ENCODE results near the gene TDRD9.
"Not testable (repeated sequence)": the region's sequence is repeated elsewhere in the genome, so short reads cannot be mapped to it uniquely, and the experiment has no call there.

Gene TDRD9

DNA sequence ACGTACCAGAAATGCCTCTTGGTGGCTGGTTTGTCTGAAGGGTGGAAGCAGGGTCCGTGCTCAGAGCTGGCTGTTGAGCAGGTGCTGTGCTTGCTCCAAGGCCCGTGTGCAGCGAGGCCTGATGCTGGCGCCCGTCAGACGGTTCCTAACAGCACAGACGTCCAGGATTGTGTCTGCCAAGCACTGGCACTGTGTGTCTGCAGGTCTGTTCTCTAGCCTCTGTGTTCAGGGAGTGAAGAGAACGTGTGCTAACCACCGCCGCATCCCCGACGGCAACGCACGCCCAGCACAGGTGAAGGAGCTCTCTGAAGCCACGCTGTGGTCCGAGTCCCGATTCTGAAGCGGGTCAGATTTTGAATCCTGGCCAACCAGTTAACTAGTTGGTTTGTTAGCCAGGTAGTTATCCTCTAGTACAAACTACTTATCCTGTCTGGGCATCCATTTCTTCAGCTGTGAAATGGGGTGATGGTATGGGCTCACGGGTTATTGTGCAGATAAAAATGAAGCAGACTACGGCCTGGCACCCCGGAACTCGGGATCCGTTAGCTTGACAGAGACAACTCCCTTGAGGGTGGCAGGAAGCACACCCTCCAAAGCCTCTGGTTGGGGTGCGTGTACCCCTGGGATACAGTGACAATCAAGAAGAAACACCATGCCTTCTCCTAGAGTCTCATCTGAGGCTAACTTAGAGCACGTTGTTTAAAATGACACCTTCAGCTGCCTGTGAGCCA is 18.6 kb upstream of the TDRD9 start:
- H3K79me2 ChIP-seq (ENCODE audit: control insufficient read depth, insufficient read depth, low read length, unreplicated experiment), result peaks cover under 1% of the 10 kb centered on the region
- peaks cover 17% of the 10 kb centered on the region for H3K36me3 ChIP-seq (ENCODE audit: insufficient read depth, low read length)
- H3K27me3 ChIP-seq (ENCODE audit: insufficient read depth, low read length), result no peaks in the 10 kb centered on the region
- no peak overlapping the region for H2AFZ ChIP-seq (ENCODE audit: low read length, unreplicated experiment)
- peaks cover 4% of the 10 kb centered on the region for H3K4me1 ChIP-seq (ENCODE audit: control insufficient read depth, insufficient read depth, low read length, unreplicated experiment)
- H3K4me3 ChIP-seq (ENCODE audit: low read depth, low read length), result no peak overlapping the region
- H3K27ac ChIP-seq (ENCODE audit: low read depth, low read length), result no peak overlapping the region

DNA sequence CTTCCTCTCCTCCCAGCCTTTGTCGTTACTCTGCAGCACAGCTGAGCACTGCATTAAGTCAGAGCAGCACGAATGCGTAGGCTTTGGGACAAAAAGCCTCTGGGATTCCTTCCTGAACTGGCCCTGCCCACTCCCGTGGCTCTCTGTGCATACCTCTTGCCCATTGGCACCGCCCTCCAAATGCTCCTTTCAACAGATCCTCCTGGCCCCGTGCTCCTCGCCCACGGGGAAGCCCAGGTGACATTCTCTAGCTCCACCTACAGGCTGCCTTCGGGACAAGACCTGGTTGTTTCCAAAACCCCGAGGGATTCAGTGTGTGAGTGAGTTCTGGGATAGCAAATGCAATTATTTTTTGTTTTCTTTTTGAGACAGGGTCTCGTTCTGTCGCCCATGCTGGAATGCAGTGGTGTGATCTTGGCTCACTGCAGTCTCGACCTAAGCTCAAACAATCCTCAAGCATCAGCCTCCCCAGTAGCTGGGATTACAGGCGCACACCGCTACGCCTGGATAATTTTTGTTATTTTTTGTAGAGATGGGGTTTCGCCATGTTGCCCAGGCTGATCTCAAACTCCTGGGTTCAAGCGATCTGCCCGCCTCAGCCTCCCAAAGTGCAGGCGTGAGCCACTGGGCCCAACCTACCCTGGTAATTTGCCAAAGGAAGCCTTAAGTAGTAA is 17.9 kb upstream of the TDRD9 start:
- Histone ChIP-seq H3K27ac (ENCODE audit: low read depth, low read length) (no peak overlapping the region), H3K4me3 (ENCODE audit: low read depth, low read length) (no peak overlapping the region), H2AFZ (ENCODE audit: low read length, unreplicated experiment) (no peak overlapping the region), H3K36me3 (ENCODE audit: insufficient read depth, low read length) (peaks cover 20% of the 10 kb centered on the region), H3K27me3 (ENCODE audit: insufficient read depth, low read length) (no peaks in the 10 kb centered on the region), H3K79me2 (ENCODE audit: control insufficient read depth, insufficient read depth, low read length, unreplicated experiment) (peaks cover 3% of the 10 kb centered on the region), H3K4me1 (ENCODE audit: control insufficient read depth, insufficient read depth, low read length, unreplicated experiment) (peaks cover 4% of the 10 kb centered on the region)

- Histone ChIP-seq H2AFZ (ENCODE audit: low read length, unreplicated experiment) (no peak overlapping the region), H3K27ac (ENCODE audit: low read depth, low read length) (no peak overlapping the region), H3K27me3 (ENCODE audit: insufficient read depth, low read length) (no peaks in the 10 kb centered on the region), H3K4me3 (ENCODE audit: low read depth, low read length) (no peak overlapping the region), H3K79me2 (ENCODE audit: control insufficient read depth, insufficient read depth, low read length, unreplicated experiment) (peaks cover 9% of the 10 kb centered on the region), H3K4me1 (ENCODE audit: control insufficient read depth, insufficient read depth, low read length, unreplicated experiment) (peaks cover 4% of the 10 kb centered on the region), H3K36me3 (ENCODE audit: insufficient read depth, low read length) (peaks cover 23% of the 10 kb centered on the region)
These were observed 17.3 kb upstream of the TDRD9 start for GRCh38 chr14:103910984-103911383.

DNA sequence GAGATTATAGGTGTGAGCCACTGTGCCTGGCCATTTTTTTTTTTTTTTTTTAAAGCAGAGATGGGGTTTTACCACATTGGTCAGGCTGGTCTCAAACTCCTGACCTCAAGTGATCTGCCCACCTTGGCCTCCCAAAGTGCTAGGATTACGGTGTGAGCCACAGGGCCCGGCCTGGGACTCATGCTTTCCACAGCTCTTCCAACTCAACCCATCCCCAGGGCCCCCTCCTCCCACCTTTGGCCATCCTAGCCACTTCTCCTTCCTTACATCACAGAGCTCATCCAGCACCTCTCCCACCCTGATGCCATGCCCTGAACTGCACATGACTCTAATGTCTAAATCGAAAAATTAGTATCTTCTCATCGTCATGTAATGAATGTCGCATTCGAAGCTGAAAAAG is 12.6 kb upstream of the TDRD9 start:
- Histone ChIP-seq H3K79me2 (ENCODE audit: control insufficient read depth, insufficient read depth, low read length, unreplicated experiment) (peaks cover 51% of the 10 kb centered on the region), H3K4me1 (ENCODE audit: control insufficient read depth, insufficient read depth, low read length, unreplicated experiment) (peaks cover 4% of the 10 kb centered on the region), H3K27ac (ENCODE audit: low read depth, low read length) (no peak overlapping the region), H3K4me3 (ENCODE audit: low read depth, low read length) (no peak overlapping the region), H2AFZ (ENCODE audit: low read length, unreplicated experiment) (no peak overlapping the region), H3K27me3 (ENCODE audit: insufficient read depth, low read length) (no peaks in the 10 kb centered on the region), H3K36me3 (ENCODE audit: insufficient read depth, low read length) (peaks cover 23% of the 10 kb centered on the region)

DNA sequence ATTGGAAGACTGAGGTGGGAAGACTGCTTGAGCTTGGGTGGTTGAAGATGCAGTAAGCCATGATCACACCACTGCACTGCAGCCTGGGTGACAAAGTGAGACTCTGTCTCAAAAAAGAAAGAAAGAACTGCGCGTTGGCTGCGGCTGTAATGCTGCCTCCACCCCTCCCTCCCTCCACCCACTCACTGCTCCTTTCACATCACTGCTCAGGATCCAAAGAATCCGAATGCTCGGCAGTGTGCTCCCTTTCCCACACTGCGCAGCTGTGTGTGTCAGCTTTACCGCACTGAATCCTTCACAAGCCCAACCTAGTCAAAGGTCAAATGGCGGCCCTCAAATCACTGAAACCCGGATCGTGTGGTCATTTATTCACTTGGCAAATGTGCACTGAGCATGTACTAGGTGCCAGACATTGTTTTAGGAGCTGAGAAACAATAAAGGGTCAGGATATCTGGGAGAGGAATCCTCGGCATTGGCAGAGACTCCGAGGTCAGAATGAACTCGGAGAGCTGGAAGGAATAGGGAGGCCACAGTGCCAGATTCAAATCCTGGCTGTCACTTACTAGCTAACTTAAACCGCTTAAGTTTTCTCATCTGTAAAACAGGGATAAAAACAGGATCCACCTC is 11.5 kb upstream of the TDRD9 start:
- H3K79me2 ChIP-seq (ENCODE audit: control insufficient read depth, insufficient read depth, low read length, unreplicated experiment), result peaks cover 58% of the 10 kb centered on the region
- no peaks in the 10 kb centered on the region for H3K27me3 ChIP-seq (ENCODE audit: insufficient read depth, low read length)
- H2AFZ ChIP-seq (ENCODE audit: low read length, unreplicated experiment), result no peak overlapping the region
- H3K27ac ChIP-seq (ENCODE audit: low read depth, low read length), result 0 out of 2 replicates have a peak overlapping the region, but pooled peaks have one; percentile 13
- H3K4me3 ChIP-seq (ENCODE audit: low read depth, low read length), result no peak overlapping the region
- peaks cover 4% of the 10 kb centered on the region for H3K4me1 ChIP-seq (ENCODE audit: control insufficient read depth, insufficient read depth, low read length, unreplicated experiment)
- peaks cover 23% of the 10 kb centered on the region for H3K36me3 ChIP-seq (ENCODE audit: insufficient read depth, low read length)

- Histone ChIP-seq H2AFZ (ENCODE audit: low read length, unreplicated experiment) (peak overlapping the region; percentile 62), H3K36me3 (ENCODE audit: insufficient read depth, low read length) (no peaks in the 10 kb centered on the region), H3K27ac (ENCODE audit: low read depth, low read length) (no peak overlapping the region), H3K79me2 (ENCODE audit: control insufficient read depth, insufficient read depth, low read length, unreplicated experiment) (peaks cover 47% of the 10 kb centered on the region), H3K27me3 (ENCODE audit: insufficient read depth, low read length) (no peaks in the 10 kb centered on the region), H3K4me3 (ENCODE audit: low read depth, low read length) (peak overlapping the region; percentile 95), H3K4me1 (ENCODE audit: control insufficient read depth, insufficient read depth, low read length, unreplicated experiment) (peaks cover 4% of the 10 kb centered on the region)
These were observed 7.0 kb upstream of the TDRD9 start for GRCh38 chr14:103920981-103921854.

DNA sequence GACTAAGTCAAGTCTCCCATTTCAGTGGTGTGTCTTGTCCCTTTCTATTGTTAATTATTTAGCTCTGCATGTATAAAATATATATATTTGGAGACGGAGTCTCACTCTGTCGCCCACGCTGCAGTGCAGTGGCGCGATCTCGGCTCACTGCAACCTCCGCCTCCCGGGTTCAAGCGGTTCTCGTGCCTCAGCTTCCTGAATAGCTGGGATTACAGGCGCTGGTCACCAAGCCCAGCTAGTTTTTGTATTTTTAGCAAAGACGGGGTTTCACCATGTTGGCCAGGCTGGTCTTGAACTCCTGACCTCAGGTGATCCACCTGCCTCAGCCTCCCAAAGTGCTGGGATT is 6.4 kb upstream of the TDRD9 start:
- not testable (repeated sequence) for H3K36me3 ChIP-seq (ENCODE audit: insufficient read depth, low read length); H3K27me3 ChIP-seq (ENCODE audit: insufficient read depth, low read length); H3K27ac ChIP-seq (ENCODE audit: low read depth, low read length); H2AFZ ChIP-seq (ENCODE audit: low read length, unreplicated experiment); H3K4me1 ChIP-seq (ENCODE audit: control insufficient read depth, insufficient read depth, low read length, unreplicated experiment)
- peaks cover 42% of the 10 kb centered on the region for H3K79me2 ChIP-seq (ENCODE audit: control insufficient read depth, insufficient read depth, low read length, unreplicated experiment)
- peak overlapping the region; percentile 95; the same call in 1 of the 2 replicates for H3K4me3 ChIP-seq (ENCODE audit: low read depth, low read length)

GRCh38 chr14:103923863-103924262 is 4.4 kb upstream of the TDRD9 start:
- Histone ChIP-seq H3K27me3 (ENCODE audit: insufficient read depth, low read length) (no peaks in the 10 kb centered on the region), H3K4me1 (ENCODE audit: control insufficient read depth, insufficient read depth, low read length, unreplicated experiment) (no peaks in the 10 kb centered on the region), H2AFZ (ENCODE audit: low read length, unreplicated experiment) (peak overlapping the region; percentile 69), H3K4me3 (ENCODE audit: low read depth, low read length) (no peak overlapping the region), H3K36me3 (ENCODE audit: insufficient read depth, low read length) (no peaks in the 10 kb centered on the region), H3K79me2 (ENCODE audit: control insufficient read depth, insufficient read depth, low read length, unreplicated experiment) (peaks cover 24% of the 10 kb centered on the region), H3K27ac (ENCODE audit: low read depth, low read length) (no peak overlapping the region)

- Histone ChIP-seq H2AFZ (ENCODE audit: low read length, unreplicated experiment) (no peak overlapping the region), H3K79me2 (ENCODE audit: control insufficient read depth, insufficient read depth, low read length, unreplicated experiment) (peaks cover 10% of the 10 kb centered on the region), H3K27me3 (ENCODE audit: insufficient read depth, low read length) (no peaks in the 10 kb centered on the region), H3K36me3 (ENCODE audit: insufficient read depth, low read length) (no peaks in the 10 kb centered on the region), H3K4me3 (ENCODE audit: low read depth, low read length) (no peak overlapping the region), H3K4me1 (ENCODE audit: control insufficient read depth, insufficient read depth, low read length, unreplicated experiment) (no peaks in the 10 kb centered on the region), H3K27ac (ENCODE audit: low read depth, low read length) (no peak overlapping the region)
These were observed 2.9 kb upstream of the TDRD9 start for GRCh38 chr14:103925316-103925715.

DNA sequence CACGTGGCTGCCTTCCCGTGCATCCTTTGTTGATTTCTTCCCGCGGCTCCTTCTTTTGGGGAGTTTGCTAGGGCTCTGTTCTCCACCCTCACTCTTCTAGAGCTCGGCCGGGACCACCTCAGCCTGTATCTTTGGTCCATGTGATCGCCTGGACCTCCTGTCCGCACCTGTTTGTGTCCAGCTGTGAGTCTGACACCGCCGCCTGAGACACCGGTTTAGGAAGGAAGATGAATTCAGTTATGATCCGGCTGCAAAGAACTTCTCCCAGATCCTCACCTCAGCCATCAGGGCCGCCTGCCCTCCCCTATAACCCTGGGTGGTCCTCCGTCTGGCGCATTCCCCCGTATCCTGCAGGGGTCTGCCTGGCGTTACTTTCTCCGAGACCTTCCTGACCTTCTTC is 690 bp upstream of the TDRD9 start:
- H3K36me3 ChIP-seq (ENCODE audit: insufficient read depth, low read length), result no peaks in the 10 kb centered on the region
- no peaks in the 10 kb centered on the region for H3K4me1 ChIP-seq (ENCODE audit: control insufficient read depth, insufficient read depth, low read length, unreplicated experiment)
- 0 out of 2 replicates have a peak, but pooled peaks cover under 1% of the 10 kb centered on the region for H3K27me3 ChIP-seq (ENCODE audit: insufficient read depth, low read length)
- no peak overlapping the region for H3K27ac ChIP-seq (ENCODE audit: low read depth, low read length)
- H3K4me3 ChIP-seq (ENCODE audit: low read depth, low read length), result no peak overlapping the region
- no peak overlapping the region for H2AFZ ChIP-seq (ENCODE audit: low read length, unreplicated experiment)
- no peaks in the 10 kb centered on the region for H3K79me2 ChIP-seq (ENCODE audit: control insufficient read depth, insufficient read depth, low read length, unreplicated experiment)

Data from ACC112 (cell line).